C4-2B (cell line): ENCODE measurements around the gene UNC79.
"Not testable (repeated sequence)": the region's sequence is repeated elsewhere in the genome, so short reads cannot be mapped to it uniquely, and the experiment has no call there.

Experiments
- H3K27ac ChIP-seq: fragments of 450-650 bp; 2 replicates; pipeline ENCODE4 v1.5.1; 2017
- CTCF ChIP-seq: fragments of 450-650 bp; conservative IDR thresholded peaks from 2 replicates; pipeline ENCODE4 v1.5.1; 2017; ENCODE audit warnings: mild to moderate bottlenecking
- ZFX ChIP-seq: fragments of 450-650 bp; IDR thresholded peaks from 2 replicates; pipeline ENCODE4 v1.6.1; 2017

Gene UNC79

GRCh38 chr14:93430315-93431035 lies at the start of gene UNC79:
TSS of gene UNC79 (plus strand) at chr14:93430939. CDS start at chr14:93431030, 91 bp downstream.
- no peak within 1 kb of the TSS for H3K27ac ChIP-seq

GRCh38 chr14:93381644-93382043 lies 49.1 kb upstream of the UNC79 start:
- H3K27ac ChIP-seq, result no peak overlapping the region
- TF ChIP-seq CTCF (no peak), ZFX (no peak)

More at GRCh38 chr14:93430315-93431035, at the start of gene UNC79:
- TF ChIP-seq ZFX (no peak), CTCF (no peak)

GRCh38 chr14:93384256-93384655 lies 46.5 kb upstream of the UNC79 start:
- not testable (repeated sequence) for H3K27ac ChIP-seq

GRCh38 chr14:93395231-93395630 lies 35.5 kb upstream of the UNC79 start:
- no peak for TF ChIP-seq CTCF
- TF ChIP-seq ZFX, result no peak
- no peak overlapping the region for H3K27ac ChIP-seq

GRCh38 chr14:93396456-93396855 lies 34.3 kb upstream of the UNC79 start:
- no peak overlapping the region for H3K27ac ChIP-seq
- TF ChIP-seq ZFX, result no peak
- no peak for TF ChIP-seq CTCF

GRCh38 chr14:93398491-93398890 lies 32.2 kb upstream of the UNC79 start:
- TF ChIP-seq ZFX (no peak), CTCF (no peak)
- H3K27ac ChIP-seq, result no peak overlapping the region

GRCh38 chr14:93402951-93403350 lies 27.8 kb upstream of the UNC79 start:
- H3K27ac ChIP-seq, result no peak overlapping the region
- no peak for TF ChIP-seq CTCF
- no peak for TF ChIP-seq ZFX

GRCh38 chr14:93410021-93410420 lies 20.7 kb upstream of the UNC79 start:
- TF ChIP-seq CTCF (no peak), ZFX (no peak)
- H3K27ac ChIP-seq, result no peak overlapping the region
